G401 (cell line): Measurements from ENCODE around the gene PTTG1IP. TPM values are rescaled to one million over a fixed set of nuclear protein-coding genes. Genes with fewer than 3 reads are reported as not detected.
A peak's percentile ranks its signal among the peaks of the same experiment; 100 is the strongest.

Source experiments
- DNase-seq: peaks from one replicate; pipeline ENCODE4 v3.0.0-alpha.2; 2015; ENCODE audit warnings: low spot score
- in situ Hi-C: cut with HindIII; loops from 2 replicates; pipeline ENCODE4 v1.10.0; 2016; ENCODE audit warnings: low sequenced_read_pairs, mixed read lengths
- total RNA-seq: library from RNA; depleted of rRNA; stranded (reverse); fragments of >200 nt; shearing (Covaris generic); gene quantifications from 2 replicates; pipeline ENCODE4 v1.2.3, GENCODE V29; 2014

PTTG1IP gene
- total RNA-seq, 1 experiment from 2014 or later: 243 TPM

DNA sequence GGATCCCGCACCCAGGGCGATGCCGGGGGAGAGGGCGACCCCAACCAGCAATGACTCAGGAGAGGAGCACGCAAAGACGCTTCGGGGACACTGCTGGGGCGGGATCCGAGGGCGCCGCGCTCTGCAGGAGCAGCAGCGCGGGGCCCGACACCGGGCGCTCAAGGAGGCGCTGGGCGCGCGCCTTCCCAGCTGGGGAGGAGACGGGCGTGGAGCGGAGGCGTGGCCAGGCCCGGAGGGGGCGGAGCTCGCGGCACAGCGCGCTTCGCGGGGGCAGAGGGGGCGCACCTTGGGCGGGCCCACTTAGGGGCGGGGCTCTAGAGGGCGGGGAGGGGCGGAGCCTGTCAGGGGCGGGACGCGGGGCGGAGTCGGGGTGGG lies 56.0 kb downstream of the PTTG1IP start:
- in situ Hi-C loops: no loop called here
- DNase-seq: peak; percentile 88

DNA sequence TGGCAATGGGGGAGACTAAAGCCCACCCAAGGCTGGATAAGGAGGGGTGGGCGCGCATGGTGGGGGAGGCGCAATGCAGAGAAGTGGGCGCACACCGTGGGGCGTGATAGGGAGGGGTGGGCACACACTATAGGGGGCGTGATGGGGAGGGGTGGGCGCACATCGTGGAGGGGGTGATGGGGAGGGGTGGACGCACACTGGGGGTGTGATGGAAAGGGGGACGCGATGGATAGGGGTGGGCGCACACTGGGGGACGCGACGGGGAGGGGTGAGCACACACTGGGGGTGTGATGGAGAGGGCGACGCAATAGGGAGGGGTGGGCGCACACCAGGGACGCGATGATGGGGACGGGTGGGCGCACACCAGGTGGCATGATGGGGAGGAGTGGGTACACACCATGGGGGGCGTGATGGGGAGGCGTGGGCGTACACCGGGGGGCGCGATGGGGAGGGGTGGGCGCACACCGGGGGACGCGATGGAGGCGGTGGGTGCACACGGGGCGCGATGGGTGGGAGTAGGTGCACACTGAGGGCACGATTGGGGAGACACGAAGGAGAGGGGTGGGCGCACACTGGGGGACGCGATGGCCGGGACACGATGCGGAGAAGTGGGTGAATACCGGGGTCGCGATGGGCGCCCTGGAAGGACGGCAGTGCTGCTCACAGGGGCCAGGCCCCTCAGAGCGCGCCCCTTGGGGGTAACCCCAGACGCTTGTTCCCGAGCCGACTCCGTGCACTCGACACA lies 56.6 kb downstream of the PTTG1IP start:
- DNase-seq: no peak
- in situ Hi-C loops: no loop called here

DNA sequence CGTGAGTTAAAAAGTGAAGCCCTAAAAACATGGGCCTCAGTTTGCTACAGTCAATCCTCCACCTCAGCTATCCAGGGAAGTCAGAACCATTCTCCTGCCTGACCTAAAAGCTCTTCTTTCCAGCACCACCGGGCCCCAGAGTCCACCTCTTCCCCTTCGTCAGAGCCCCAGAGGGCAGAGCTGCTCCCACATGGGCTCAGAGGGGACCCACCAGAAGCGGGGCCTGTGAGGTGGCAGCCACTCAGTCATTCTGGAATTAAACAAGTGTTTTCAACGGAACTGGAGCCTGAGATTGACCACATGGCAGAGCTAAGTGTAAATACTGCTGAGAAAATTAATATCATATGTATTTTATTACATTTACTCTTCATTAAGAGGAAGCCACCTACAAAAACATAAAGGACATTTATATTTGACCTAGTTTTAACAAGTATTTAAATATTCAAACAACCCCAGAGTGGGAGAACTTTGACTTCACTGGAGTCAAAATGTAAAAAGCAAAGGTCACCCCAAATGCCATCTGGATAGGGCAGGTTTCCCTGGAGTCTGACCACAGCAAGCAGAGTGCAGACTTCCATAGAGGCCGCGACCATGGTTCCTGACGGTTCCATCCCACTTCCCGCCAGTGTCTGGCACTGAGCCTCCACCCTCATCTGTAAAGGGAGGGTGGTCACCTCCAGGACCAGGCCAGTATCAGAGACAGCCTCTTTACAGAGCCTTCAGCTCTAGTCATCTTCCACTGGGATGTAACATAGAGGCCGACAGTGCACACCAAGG lies 57.5 kb downstream of the PTTG1IP start:
- in situ Hi-C loops: no loop called here
- peak; percentile 45 for DNase-seq

DNA sequence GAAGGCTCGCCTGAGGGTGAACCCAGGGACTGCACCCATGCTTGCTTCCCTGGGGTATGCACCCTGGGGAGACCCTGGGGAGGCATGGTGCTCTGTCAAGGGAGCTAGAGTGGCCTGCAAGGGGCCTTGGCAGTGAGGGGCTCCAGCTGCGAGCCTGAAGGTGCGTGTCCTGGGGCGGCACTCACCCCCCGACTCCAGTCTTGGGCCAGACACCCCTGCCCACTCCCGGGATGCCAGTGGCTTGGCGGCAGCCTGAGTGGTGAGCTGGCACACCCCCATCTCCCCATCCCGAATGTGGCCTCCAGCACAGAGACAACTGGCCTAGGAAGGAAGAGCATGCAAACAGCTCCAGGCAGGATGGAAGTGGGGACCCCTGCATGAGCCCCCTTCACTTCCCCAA lies 58.3 kb downstream of the PTTG1IP start:
- peak; percentile 9 for DNase-seq
- in situ Hi-C loops: no loop called here

DNA sequence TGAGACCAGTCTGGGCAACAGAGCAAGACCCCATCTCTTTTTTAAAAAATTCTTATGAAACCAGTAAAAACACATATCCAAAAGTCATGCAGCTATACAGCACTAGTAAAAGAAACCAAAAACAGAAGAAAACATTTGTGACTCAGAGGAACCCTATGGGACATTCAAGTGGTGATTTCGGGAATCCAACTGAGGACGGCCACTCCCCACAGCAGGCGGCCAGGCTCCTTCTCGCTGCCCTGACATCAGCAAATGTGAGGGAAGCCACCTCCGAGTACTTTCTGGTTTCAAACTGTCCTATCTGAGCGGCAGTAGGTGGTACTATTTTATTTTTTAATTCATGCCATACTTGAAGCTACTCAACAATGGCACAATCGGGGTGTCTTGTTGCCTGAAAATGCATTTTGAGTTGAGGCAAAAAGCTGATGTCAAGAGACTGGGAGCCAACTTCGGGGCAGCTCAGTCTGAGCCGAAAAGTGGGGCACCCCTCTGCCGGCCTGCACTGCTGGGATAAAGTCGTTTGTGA lies 58.9 kb downstream of the PTTG1IP start:
- in situ Hi-C loops: no loop called here
- peak; percentile 6 for DNase-seq

DNA sequence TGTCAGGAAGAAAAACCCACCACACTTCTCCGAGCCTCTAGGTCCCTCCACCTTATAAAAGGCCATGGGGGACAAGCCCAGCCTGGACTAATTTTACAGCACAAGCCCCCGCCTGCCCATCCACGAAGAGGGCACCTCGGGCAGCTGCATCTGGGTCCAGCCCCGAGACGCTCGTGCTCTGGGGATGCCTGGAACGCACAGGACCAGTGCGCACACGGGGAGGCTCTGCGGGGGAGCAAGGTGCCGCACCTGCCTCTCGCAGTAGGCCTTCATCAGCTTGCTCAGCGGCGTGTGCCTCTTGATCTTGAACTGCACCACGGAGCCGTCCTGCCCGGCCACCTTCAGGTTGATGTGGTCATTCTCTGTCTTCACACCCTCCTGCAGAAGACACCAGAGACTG lies 59.8 kb downstream of the PTTG1IP start:
- peak; percentile 2 for DNase-seq
- in situ Hi-C loops: no loop called here

DNA sequence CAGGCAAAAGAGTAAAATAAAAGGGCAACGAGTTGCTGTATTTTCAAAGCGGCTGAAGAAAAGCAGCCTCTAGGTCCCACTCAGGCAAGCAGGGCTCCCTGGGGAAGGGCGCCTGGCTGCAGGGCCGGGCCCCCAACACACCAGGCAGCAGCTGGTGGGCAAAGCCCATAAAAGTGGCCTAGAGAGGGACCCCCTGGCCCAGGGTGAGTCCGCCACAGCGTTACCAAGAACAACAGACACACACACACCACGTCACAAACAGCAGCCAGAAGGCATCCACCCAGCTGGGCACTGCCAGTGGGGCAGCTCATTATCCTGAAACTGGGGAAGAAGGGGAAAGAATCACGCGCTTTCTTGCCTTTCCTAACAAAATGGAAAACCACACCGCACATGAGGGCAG lies 60.3 kb downstream of the PTTG1IP start:
- no peak for DNase-seq
- in situ Hi-C loops: no loop called here

DNA sequence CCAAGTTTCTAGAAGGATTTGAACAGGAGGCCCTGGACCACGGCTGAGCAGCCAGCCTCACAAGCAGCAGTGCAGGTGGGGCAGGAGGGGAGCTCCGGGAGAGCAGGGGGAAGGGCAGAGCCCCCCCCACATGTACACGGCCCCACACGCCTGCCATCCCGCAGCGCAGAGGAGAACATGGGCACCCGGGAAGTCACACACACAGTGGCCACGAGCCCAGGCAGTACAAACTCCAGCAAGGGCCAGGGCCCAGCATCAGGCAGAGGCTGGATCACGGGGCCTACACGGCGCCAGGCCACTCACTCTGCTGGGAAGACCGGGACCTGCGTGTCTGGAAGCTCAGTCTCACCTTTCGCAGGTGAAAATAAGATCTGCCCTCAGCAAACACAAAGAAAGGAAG lies 60.9 kb downstream of the PTTG1IP start:
- no peak for DNase-seq
- in situ Hi-C loops: no loop called here

DNA sequence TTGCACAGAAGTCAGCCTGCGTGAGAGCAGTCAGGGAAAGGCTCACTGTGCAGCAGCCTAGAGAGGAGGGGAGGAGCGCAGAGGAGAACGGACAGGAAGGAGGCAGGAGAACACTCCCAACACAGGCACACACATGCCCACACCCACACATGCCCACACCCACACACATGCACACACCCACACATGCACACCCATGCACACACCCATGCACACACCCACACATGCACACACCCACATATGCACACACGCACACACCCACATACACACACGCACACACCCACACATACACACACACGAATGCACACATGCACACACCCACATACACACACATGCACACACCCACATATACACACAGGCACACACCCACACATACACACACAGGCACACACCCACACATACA lies 62.7 kb downstream of the PTTG1IP start:
- in situ Hi-C loops: no loop called here
- no peak for DNase-seq

DNA sequence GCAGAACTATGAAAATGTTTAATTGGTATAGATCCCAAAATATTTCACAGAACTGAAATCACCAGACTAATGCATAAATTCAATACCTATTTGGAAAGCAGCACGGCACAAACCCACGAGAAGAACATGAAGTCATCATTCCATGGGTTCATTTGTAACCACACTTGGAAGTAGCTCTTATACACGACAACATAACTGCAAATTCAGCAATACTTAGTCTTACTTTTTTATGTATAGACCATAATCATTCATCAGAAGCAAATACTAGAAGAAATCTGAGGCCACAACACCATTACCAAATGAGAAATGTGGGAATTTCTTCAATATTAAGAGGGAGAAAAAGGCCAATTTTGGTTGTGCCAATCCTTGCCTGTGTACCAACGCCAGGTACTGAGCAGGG lies 67.6 kb downstream of the PTTG1IP start:
- in situ Hi-C loops: no loop called here
- no peak for DNase-seq

DNA sequence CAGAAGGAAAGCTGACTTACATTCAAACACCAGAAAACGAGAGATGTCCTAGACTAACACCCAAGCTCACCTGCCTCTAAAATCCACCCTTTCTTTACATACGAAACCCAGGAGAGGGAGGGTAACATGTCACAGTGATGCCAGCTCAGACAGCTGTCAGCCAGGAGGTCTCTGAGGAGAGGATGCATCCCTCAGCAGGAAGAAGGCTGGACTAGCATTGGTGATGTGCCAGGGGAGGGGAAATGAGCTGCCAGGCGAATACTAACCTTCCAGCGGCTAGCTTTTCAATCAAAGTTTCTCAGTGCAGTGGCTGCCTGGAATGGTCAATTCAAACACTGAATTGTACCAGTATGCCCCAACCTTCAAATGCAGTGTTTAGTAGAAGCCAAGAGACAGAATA lies 68.3 kb downstream of the PTTG1IP start:
- in situ Hi-C loops: no loop called here
- no peak for DNase-seq

DNA sequence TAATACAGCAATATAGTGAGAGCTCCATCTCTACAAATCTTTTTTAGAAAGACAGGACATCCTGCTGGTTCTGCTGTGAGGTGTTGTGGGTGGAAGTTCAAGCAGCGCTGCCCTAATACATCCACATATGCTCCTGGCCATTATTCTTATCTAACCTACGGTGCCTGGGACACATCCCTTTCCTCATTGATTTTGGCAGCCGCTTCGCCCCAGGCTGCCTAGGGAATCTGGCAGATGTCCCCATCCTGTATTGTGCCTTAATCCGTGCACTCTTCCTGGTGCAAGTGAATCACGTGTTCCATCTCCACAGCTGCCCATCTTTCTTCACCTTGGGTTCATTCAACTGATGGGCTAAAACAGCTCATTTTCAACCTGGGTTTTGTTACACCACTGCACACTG lies 68.7 kb downstream of the PTTG1IP start:
- no peak for DNase-seq
- in situ Hi-C loops: no loop called here

DNA sequence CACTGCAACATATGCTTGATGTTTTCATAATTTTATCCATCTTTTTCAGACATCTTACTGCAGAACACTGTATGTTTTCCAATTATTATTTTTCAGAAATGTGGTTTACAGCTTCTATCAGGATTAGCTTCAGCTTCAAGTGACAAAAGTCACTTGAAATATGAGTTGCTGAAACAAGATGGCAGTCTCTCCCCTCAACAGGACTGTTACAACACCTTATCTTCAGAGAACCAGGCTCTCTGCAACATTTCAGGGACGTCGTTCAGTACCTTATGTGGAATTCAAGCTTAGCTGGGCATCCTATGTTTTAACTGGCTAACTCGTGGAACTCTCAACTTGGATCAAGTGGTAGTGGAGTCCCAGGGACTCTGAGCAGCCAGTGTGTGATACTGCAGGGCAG lies 69.8 kb downstream of the PTTG1IP start:
- no peak for DNase-seq
- in situ Hi-C loops: no loop called here

DNA sequence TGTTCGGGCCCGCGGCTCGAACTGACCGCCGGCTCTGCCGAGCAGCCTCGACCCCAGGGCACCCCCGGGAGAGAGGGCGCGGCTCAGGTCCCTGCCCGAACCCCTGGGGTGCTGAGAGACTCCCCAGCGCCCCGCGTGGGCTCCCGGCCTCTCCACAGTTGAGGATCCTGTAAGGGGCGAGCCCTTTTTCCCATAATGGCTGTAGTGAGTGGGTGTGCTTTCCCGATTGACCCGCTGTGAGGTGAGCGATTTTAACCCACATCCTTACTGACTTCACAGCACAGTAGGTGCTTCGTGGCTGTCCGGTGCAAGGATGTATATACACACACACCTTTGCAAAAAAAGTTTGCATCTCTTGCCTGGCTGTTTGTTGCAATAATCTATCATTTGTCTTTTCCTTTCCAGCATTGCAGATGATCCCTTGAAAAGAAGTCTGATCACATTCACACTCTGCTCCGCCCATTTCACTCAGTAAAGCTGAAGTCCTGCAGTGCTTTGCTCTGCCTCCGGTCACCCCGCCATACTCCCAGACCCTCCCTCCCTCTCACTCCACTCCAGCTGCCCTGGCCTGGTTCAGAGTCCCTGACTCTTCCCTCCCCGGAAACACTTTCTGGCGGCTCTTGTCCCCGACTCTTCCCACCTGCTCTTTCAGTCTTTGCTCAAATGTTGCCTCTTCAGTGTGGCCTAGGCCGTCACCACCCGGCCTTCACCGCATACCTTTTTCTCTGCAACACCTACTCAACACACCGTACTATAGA lies 70.9 kb downstream of the PTTG1IP start:
- in situ Hi-C loops: no loop called here
- DNase-seq: no peak

DNA sequence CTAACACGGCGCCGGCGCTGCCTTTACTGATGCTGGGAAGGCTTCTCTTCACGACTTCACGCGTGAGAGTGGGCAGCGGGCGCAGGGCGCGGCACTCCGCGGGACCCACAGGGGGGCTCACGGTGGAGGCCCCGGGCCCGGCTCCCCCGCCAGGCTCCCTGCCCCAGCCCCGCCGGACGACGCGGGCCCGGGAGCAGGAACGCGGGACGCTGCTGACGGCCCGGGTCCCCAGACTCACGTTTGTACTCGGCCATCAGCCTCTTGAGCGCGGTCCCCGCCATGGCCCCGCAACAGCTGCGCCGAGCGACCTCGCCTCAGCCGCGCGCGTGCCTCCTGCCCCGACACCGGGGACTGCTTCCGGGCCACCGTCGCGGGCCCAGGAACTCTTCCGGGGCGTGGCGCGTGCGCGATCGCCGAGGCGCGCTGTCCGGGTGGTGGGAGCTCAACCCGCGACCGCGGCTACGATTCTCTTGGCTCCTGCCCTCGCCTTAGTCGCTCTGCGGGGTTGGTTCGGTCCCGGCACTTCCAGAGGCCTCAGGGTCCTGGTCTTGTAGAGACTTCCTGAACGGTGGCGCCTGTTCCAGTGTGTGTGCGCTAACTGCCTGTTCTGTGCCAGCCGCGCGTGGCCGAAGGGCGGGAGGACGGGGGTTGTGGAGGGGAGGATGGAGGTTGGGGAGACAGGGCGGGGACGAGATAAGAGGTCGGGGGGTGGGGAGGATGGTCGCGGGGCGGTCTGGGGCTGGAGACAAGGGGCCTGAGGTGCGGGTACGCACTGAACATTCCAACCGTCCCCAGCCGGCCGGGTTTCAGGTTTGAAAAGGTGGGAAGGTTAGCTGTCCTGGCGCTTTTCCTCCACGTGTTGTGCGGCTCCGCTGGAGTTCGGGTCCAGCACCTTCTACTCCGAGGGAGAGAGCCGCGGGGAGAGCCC lies 71.8 kb downstream of the PTTG1IP start, which contains the start of gene UBE2G2:
TSS of gene UBE2G2 (minus strand) at position 353 of the 928 bp plus-strand sequence. CDS start at position 281, 72 bp downstream.
- DNase-seq: peak; percentile 74
- in situ Hi-C loops: no loop called here

DNA sequence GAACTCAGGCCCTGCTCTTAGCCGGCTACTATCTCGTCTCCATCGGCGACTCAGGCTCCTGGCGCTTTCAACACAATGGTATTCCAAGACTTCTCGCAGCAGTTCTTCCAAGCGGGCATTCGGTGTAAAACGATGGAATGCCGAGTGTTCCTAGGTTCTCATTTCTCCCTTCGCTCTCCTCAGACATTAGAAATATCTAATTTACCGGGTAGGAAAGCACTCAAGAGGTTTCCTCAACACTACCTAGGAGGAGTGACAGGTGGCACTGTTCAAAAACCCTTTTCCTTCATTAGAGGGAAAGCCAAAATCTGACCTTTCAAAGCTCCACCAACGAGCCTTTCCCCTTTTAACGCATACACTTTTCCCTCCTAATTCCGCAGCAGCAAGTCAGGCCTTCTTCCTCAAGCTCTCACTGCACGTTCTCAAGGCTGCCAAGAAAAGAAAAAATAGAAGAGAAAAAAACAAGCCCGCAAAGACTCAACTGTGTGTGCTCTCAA lies 72.5 kb downstream of the PTTG1IP start:
- in situ Hi-C loops: no loop called here
- peak; percentile 62 for DNase-seq

DNA sequence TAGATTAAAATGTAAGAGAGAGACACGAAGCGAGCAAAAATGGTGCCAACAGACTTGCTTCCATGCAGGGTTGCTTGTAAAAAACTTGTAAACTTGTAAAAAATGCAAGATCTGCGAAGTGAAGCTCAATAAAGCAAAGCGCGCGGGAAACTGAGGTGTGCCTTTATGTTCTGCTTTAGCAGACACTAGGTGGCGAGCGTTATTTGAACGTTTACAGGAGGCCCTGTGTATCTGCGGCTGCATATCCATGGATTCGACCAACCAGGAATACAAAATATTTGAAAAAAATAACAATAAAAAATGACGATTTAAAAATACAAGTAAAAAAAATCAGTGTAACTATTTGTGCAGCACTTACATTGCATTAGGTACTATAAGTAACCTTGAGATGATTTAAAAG lies 73.4 kb downstream of the PTTG1IP start:
- peak; percentile 56 for DNase-seq

DNA sequence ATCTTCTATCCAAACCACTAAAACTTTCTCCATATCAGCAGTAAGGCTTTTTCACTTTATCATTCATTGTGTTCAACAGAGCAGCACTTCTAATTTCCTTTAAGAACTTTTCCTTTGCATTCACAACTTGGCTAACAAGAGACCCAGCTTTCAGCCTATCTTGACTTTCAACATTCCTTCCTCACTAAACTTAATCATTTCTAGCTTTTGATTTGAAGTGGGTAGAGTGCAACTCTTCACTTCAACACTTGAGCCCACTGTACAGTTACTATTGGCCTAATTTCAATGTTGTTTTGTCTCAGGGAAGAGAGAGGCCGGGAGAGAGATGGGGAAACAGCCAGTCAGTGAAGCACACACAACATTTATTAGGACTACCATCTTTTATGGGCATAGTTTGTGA lies 73.8 kb downstream of the PTTG1IP start:
- in situ Hi-C loops: loop anchor here (25.0 kb wide), 1 partner anchor 312 kb away; no protein-coding TSS in a partner anchor

More for the DNA sequence above, 73.4 kb downstream of the PTTG1IP start:
- in situ Hi-C loops: no loop called here

More for the DNA sequence above, 73.8 kb downstream of the PTTG1IP start:
- no peak for DNase-seq
